GM04504 (cell line): ENCODE measurements around the gene COBL.
A peak's percentile ranks its signal among the peaks of the same experiment; 100 is the strongest.

ENCODE experiments used
- DNase-seq: peaks from one replicate; pipeline ENCODE4 v3.0.0-alpha.2; 2012; ENCODE audit warnings: low read depth

The COBL gene

DNA sequence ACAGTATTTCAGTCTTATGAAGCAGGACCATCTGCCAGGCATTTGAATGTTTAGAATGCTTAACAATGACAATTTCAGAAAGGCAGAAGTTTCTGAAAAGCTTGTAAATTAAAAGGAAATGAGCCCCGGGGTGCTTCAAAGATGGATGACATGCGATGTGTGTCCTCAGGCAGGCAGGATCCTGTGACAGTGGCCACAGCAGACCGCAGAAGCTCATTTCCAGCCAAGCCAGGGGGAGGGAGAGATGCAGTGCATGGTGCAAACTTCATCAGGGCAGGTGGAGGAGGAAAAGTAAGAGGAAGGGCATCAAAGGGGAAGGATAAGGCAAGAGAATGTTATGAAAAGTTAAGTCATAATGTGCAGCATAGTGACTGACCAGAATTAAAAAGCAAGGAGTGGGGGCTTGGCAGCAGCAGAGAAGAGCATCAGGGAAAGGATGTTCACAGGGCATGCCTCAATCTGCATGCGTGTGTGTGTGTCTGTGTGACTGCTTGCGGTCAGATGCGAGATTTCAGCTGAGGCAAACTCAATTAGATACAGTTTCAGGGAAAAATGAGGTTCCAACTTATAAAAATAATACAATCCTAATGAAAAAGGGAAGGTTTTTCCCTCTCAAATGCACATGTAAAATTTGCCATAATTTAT lies 173.7 kb downstream of the COBL start:
- DNase-seq: no peak

GRCh38 chr7:51141451-51142003 lies 175.1 kb downstream of the COBL start:
- DNase-seq: peak; percentile 15

GRCh38 chr7:51140199-51141164 lies 176.1 kb downstream of the COBL start:
- DNase-seq: no peak

DNA sequence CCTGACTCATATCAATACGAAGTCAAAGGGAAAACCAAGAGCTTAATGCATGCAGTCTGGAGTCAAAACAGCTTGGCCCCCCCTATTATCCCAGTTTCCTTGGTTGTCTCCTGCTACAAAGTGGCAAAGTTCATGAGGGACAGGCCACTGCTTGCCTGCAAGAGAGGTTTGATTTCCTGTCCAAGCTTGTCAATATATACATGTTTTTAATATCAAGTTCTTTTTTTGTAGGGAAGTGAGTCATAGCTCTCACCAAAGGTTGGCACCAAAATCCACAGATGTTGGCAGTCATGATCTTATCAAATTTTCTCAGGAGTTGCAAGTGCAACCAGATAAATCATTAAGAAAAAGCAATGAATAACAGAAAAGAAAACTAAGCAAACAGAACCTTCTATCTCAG lies 176.8 kb downstream of the COBL start:
- DNase-seq: no peak

GRCh38 chr7:51138123-51139085 lies 178.2 kb downstream of the COBL start:
- no peak for DNase-seq

DNA sequence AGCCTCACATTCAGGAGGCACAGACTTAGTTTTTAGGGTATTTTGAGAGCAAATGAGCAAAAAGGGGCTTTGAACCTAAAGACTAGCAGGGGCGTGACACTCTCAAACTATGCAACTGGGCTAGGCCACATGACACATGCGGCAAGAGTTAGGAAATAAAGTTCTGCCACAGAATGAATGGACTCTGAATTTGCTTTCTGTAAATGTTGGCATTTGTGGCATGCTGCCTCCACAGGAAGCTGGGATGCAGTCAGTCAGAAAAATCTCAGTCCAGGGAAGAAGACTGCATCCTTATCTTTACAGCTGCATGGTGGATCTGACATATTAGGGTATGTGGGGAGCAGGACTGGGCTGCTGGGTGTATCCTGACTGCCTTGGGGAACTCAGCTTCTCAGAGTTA lies 181.0 kb downstream of the COBL start:
- DNase-seq: no peak

DNA sequence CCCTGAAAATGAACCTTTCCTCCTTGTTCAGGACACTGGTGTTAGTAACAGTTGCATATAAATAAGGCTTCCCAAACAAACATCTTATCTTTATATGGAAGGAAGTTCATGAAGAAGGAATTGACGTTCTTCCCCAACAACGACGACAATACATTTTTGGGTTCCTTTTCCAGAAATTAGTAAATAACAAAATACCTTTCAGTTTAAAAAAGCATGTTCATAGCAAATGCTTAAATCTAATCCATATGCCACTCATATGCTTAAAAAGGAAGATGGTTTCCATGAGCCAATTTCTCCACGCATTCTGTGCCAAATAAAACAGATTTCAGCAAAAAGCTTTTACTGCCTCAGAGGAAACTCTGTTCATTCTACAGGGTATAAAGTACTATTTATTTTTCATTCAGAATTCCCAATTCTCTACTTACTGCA lies 182.6 kb downstream of the COBL start:
- DNase-seq: no peak

GRCh38 chr7:51132661-51133060 lies 183.9 kb downstream of the COBL start:
- DNase-seq: no peak

DNA sequence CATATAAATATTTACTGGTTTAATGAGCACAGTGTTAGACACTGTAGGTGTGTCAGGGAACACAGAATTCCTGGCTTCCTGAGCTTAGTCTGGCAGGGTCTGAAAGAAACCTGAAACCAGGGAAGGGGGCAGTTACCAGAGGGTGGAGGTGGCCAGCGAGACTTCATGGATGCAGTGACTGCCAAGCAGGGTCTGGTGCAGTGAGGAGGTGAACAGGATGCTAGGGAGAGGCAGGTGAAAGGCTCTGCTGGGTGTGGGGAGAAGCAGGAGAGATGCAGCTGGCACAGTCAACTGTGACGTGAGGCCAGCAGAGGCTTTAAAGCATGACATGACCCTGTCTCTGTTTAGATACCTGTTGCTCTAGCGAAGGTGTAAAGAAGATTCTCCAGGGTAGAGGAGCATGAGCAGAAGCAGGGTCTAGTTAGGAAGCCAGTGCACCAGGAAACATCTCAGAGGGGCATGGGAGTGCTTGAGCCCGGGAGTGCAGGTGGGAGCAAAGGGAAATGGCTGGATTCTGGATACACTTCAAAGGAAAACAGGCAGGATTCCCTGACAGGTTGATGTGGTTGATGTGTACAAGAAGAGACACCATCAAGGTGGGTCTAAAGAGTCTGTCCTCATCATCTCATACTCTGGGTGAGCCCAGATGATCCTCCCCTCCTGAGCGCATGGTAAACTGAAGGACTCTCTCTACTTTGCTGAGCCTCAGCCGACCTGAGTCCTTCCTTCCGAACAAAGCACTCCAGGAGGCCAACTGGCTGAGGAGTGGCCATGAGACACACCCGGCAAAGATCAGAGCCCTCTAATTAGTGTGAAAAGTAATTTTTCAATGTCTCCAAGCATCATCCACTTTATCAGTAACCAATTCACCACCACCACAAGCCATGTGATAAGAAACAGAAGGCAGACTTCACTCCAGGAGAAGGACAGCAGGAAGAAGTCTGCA lies 186.8 kb downstream of the COBL start:
- DNase-seq: no peak

- DNase-seq: no peak
Measured at GRCh38 chr7:51128545-51129435, 187.8 kb downstream of the COBL start.

DNA sequence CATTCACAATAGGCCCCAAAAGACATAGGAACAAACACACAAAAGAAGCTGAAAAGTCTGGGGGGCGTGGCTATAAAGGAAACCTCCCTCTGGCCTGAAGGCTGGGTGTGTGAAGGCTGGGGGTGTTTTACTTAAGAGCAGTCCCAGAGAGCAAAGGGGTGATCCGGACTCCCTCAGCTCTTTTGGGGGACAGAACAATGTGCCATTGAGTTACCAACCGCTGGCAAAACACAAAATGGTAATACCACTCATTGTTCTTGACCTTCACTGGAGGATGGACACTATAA lies 189.0 kb downstream of the COBL start:
- DNase-seq: no peak

- no peak for DNase-seq
Measured at GRCh38 chr7:51126813-51127617, 189.6 kb downstream of the COBL start.

DNA sequence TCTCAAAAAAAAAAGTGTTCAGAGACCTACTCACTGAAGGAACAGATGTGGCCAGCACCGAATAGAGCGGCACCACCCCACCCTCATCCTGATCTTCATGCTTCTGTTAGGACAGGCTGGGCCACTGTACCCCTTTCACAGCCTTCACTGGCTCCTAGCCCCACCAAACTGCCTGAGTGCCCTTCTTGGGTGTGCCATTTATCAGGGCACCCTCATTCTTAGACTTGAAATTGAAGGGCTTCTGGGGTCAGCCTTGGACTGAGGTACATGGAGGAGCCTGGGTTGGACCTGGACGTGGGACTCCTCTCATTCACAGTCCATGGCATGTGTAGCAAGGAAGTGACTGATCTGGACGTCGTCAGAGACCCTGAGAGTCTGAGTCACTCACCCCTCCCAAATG lies 190.3 kb downstream of the COBL start:
- DNase-seq: no peak

GRCh38 chr7:51124321-51124720 lies 192.3 kb downstream of the COBL start:
- DNase-seq: no peak

GRCh38 chr7:51123322-51124019 lies 193.1 kb downstream of the COBL start:
- DNase-seq: peak; percentile 79

- no peak for DNase-seq
Measured at GRCh38 chr7:51121931-51122425, 194.6 kb downstream of the COBL start.

GRCh38 chr7:51121036-51121790 lies 195.4 kb downstream of the COBL start:
- no peak for DNase-seq
